GM15510 (cell line): Measurements from ENCODE around the gene CXCL3.

Experiments
- POLR2A ChIP-seq: IDR thresholded peaks from 3 replicates; pipeline ENCODE4 v1.6.1; 2011; ENCODE audit warnings: borderline replicate concordance; ENCODE audit not compliant: insufficient read length; ENCODE audit errors: extremely low read depth

CXCL3 gene

DNA sequence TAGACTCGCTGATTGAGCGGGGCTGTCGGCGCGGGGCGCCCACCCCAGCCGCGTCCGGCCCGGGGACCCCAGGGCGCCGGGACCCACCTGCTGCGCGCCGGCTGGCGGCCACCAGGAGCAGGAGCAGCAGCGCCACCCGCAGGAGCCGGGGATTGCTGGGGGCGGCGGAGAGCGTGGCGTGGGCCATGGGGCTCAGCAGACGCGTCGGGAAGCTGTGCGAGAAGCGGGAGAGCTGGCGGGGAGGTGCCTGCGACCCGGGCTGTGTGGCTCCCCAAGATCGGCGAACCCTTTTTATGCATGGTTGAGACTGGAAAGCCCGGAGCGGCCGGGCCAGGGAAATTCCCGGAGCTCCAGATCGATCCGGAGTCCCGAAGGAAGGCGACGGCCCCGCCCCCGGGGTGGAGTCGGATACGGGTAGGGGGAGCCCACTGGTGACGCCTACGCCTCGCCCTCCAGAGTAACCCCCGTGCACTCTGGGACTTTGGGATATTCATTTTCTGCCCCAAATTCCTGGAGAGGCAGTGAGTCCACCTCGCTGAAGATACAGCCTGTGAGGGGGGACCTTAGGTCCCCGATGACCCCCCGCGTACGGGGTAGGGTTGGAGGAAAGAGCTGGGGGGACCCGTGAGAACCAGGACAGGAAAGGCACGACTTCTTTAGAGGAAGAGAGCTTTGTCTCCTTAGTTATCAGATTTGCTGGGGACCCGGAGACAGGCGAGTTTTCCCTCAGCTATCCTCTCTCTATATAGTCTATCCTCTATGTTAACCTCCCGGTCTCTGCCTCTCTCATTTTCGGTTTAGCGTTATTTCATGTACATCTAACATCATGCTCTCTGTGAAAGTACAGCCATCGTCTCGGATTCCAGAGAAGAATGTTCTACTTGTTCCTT is at the start of gene CXCL3:
Gene CXCL3, minus strand, starts transcription at position 265 of the 890 bp plus-strand sequence. Its CDS starts 78 bp downstream, at position 187.
- TF ChIP-seq POLR2A: no peak

DNA sequence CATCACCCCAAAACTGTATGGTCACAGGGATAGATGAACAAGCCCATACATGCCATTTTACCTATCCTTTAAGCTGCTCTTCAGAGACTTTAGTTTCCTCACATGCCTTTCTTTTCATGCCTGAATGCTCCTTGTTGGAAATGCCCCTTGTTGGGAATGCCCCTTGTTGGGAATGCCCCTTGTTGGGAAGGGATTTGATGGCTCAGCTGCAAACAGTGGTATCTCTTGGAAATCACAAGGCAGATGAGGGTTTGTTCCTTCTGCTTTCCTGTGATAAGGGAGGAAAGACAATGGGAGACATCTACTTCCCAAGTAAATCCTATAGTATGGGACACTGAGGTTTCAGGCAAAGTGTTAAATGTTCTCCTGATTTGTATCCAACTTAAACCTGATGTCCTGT is 49.0 kb upstream of the CXCL3 start:
- TF ChIP-seq POLR2A: no peak

DNA sequence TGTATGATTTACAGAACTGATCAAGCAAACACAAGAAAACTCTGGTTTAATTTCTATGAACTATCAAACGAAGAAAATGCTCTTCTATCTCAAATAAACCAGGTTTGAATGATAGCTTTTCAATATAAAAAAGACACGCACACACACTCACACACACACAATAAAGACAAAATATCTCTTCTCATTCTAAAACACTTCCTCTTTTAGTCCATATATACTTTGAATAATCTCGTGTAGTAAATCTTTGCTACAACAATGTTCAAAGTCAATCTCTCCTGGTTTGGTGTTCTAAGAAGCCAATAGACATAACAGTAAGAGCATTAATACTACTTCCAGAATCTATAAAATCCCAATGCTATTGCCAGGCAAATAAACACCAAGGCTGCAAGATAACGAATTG is 47.2 kb upstream of the CXCL3 start:
- no peak for TF ChIP-seq POLR2A

DNA sequence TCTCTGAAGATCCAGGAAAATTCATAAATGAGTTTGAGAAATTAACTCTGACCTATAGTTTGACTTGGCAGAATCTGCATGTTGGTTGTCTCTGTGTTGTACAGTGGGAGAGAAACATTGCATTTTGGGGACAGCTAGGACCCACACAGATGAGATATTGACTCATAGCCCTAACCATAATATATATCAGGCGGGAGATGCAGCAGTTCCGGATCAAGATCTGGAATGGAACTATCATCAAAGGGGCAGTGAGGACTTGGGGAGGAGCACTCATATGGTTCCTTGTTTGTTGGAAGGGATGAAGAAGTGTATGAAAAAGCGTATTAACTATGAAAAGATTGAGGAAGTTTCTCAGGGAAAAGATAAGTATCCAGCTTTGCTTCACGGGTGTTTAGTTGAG is 46.5 kb upstream of the CXCL3 start:
- TF ChIP-seq POLR2A: no peak

DNA sequence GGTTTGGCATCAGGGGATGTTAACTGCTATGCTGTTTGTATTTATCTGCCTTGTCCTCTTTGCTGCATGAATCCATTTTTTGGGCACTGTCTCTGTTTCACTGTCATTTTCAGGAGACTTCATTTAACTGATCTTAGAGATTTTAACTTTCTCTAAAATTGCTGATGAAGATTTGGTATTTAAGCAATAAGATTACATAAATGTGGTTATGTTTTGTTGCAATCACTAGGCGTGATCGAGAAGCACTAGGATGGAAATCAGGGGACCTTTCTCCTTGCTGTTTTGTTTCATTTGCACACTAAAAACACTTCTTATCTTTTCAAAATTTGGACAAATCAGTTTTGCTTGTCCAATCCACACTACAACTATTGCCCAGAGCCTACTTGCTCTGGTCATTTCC is 45.1 kb upstream of the CXCL3 start:
- no peak for TF ChIP-seq POLR2A

DNA sequence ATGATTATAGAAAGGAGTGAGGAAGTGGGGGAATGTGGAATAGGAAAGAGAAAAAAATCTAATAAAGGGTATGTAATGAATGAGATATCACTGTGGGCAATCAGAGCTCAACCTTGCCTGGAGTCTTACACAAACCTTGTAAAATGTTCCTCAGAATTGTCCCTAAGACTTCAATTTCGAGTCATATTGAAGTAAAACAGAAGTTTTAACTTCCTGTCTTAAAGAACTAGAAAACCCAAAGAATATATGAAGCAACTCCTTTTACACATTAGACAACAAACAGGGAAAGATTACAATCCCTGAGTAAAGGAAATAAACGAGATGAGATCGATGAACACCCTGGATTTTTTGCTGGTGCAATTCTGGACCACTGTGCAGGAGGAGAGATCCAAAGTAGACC is 42.5 kb upstream of the CXCL3 start:
- TF ChIP-seq POLR2A: no peak

DNA sequence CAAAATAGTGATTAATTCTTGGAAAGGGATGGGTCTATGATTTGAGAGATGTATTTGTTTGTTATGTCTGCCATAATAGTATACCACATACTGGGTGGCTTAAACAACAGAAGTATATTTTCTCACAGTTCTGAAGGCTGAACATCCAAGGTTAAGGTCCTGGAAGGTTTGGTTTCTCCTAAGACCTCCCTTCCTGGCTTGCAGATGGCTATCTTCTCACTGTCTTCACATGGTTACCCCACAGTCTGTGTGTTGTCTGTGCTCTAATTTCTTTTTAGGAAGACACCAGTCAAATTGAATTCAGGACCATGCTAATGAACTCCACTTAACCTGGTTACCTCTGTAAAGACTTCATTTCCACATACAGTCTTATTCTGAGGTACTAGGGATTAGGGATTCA is 34.9 kb upstream of the CXCL3 start:
- TF ChIP-seq POLR2A: no peak

DNA sequence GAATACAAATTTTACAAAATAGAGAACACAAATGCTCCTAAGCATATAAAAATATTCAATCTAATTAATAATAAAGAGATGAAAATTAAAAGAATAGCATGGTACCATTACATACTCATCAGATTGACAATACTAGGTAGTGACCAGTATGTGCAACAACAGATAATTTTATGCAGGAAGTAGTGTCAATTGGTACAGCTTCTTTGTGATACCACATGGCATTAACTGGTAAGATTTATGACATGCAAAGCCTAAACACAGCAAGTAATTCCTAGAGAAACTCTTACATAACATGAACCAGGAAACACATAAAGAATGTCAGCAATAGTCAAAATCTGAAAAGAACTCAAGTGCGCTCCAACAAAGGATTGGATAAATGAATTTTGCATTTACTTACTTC is 34.2 kb upstream of the CXCL3 start:
- TF ChIP-seq POLR2A: no peak

DNA sequence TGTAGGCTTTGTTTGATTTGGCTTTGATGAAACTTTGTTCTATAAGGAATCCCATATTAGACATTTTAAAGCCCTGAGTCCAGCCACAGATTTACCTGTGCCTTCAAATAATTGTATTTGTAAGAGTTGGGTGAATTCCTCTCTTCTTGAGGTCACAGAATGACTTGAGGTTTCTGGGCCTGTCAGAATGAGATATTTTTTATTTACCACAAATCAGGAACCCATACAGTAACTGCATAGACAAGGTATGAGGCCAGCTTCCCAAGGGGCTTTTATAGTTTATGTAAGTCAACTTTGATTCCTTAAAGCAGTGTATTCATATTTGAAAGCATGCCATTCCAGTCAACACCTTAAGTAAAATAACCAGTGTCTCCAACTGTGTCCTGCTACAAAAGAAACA is 29.1 kb upstream of the CXCL3 start:
- TF ChIP-seq POLR2A: no peak

DNA sequence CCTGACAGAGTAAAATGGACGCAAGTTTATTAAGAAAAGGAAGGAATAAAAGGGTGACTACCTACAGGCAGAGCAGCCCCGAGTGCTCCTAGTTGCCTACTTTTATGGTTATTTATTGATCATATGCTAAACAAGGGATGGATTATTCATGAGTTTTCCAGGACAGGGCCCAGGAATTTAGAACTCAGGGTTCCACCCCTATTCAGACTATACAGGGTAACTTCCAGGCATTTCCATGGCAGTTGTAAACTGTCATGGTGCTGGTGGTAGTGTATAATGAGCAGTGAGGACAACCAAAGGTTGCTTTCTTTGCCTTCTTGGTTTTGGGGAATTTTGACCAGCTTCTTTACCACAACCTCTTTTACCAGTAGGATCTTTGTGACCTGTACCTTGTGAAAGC is 27.7 kb upstream of the CXCL3 start:
- TF ChIP-seq POLR2A: no peak

DNA sequence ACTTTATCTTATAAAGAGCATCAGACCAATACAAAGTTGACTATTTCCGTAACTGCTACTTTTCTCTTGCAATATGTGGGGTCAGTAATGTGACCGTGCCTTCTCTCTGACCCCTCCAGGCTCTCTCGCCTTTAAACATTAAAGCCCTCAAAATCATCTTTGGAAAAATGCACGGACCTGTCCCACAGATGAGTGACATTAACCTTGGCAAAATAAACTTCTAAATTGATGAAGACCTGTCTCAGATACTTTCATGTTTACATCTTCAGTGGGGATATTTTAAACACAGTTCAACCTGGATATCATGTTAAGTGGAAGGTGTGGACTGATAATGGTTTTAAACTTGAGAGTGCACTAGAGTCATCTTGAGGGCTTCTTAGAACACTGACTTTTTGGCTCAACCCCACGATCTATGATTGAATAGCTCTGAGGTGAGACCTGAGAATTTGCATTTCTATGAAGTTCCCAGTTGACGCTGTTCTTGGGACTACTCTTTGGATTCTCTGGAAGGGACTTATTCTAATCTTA is 26.7 kb upstream of the CXCL3 start:
- no peak for TF ChIP-seq POLR2A

DNA sequence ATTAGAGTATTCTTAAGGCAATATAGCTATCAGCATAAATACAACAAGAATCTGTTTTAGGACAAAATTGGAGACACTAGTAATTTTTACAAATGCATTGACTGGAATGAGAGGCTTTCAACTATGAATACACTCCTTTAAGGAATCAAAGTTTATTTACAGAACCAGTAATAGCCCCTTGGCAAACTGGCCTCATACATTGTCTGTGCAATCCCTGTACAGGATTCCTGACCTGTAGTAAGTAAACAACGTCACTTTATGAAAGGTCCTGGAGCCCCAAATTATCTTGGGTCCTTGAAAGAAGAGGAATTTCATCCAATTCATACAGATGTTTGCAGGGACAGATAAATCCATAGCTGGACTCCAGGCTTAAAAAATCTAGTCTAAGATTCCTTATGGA is 25.4 kb upstream of the CXCL3 start:
- no peak for TF ChIP-seq POLR2A

DNA sequence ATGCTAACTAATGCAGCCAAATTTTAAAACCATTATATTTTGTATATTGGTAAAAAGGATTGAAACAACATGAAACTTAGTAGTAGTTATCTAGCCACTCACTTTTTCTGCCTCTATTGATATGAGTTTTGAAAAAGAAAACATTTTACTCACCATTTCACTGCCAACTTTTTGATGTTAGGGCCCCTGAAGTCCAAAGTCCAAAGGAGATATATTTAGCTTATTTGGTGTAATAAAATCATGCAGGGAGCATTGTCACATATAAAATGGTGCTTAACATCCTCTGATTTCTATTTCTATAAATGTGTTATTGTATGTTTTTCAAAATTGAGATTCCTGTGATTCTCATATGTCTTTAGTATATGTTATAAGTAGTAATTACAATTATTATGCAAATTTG is 24.5 kb upstream of the CXCL3 start:
- no peak for TF ChIP-seq POLR2A

DNA sequence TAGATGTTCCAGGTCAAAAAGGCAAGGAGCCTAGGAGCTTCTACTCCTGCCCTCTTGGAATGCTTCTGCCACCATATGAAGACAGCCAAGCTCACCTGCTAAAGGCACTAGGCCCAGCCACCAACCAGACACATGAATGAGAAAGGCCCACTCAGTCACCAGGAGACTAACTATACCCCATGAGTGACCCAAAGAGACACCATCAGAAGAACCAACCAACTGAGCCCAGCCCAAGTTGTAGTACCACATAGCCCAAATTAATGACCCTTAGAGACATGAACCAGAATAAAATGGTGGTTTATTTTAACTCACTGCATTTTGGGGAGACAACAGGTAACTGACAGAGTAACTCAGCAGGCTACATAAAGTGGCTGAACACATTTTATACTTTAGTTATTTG is 22.9 kb upstream of the CXCL3 start:
- no peak for TF ChIP-seq POLR2A

DNA sequence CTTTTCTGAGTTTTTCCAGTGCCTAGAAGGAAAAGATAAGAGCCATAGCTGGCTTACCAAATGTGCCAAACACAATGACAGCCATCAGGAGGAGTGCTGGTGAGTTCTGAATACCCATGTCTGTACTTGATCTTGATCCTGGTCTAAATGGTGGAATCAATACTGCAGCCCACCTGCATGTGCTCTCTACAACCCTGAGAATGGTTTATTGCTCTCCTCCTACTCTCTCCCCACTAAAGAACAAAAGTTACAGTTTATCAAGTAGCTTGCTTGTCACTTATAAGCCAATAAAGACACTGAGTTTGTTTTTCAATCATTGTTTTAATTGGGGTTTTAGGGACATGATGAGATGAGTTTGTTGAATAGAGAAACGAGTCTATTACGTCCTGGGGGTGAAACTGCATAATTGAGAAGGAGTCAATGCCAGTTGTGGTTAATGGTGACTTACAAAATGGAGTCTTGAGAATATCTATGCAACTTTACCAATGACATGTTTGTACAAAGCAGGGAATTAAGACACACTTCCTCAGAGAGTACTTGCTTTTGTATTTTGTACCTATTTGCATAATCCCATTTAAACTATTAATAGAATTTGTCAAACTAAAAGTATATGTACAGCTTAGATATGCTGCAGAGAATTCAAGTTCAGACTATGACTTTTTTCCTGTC is 20.8 kb upstream of the CXCL3 start:
- no peak for TF ChIP-seq POLR2A
